A673 (cell line): ENCODE results near the gene SMIM34.
"Not testable (repeated sequence)": the region's sequence is repeated elsewhere in the genome, so short reads cannot be mapped to it uniquely, and the experiment has no call there.

Experiments used
- EZH2 ChIP-seq: fragments of 200-600 bp; sonication (generic); IDR thresholded peaks from 2 replicates; pipeline ENCODE4 v1.6.1; 2017; ENCODE audit warnings: borderline replicate concordance, low read depth, mild to moderate bottlenecking, mixed read lengths, antibody characterized with exemption, low read length; ENCODE audit not compliant: poor library complexity, severe bottlenecking
- TF ChIP-seq, protein P1 (sequence below): fragments of 300-800, 200-600 bp; sonication (generic); conservative IDR thresholded peaks from 2 replicates; pipeline ENCODE4 v1.5.1; 2017; ENCODE audit warnings: low read depth, mild to moderate bottlenecking, antibody characterized with exemption, low read length, moderate library complexity, mixed read lengths

DNA sequence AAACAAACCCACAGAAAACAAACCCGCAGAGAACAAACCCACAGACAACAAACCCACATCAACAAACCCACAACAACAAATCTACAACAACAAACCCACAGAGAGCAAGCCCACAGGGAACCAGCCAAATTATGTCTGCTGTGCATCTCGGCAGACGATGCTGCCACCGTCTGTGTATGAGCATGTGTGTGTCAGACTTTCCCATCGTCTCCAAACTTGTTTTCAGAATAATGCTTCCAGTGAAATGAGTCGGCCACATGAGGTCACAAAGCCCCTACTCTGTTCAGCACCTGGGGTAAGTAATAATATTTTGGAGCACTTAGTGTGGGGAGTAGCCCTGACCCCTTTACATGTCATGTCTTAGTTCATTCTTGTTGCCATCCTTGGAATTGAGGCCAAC, 17.6 kb downstream of the SMIM34 start:
- TF ChIP-seq, protein P1, sequence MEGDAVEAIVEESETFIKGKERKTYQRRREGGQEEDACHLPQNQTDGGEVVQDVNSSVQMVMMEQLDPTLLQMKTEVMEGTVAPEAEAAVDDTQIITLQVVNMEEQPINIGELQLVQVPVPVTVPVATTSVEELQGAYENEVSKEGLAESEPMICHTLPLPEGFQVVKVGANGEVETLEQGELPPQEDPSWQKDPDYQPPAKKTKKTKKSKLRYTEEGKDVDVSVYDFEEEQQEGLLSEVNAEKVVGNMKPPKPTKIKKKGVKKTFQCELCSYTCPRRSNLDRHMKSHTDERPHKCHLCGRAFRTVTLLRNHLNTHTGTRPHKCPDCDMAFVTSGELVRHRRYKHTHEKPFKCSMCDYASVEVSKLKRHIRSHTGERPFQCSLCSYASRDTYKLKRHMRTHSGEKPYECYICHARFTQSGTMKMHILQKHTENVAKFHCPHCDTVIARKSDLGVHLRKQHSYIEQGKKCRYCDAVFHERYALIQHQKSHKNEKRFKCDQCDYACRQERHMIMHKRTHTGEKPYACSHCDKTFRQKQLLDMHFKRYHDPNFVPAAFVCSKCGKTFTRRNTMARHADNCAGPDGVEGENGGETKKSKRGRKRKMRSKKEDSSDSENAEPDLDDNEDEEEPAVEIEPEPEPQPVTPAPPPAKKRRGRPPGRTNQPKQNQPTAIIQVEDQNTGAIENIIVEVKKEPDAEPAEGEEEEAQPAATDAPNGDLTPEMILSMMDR: not testable (repeated sequence)
- TF ChIP-seq EZH2: not testable (repeated sequence)
